Omental fat pad (tissue), 4 donors: ENCODE data around the gene PROSER3. TPM values are rescaled to one million over a fixed set of nuclear protein-coding genes. Genes with fewer than 3 reads are reported as not detected.

ENCODE experiments used
- ATAC-seq: fragments of 150-250 bp; one replicate; pipeline ENCODE4 v1.9.1; 2016; ENCODE audit warnings: mild to moderate bottlenecking, moderate library complexity; ENCODE audit not compliant: low FRiP score
- DNase-seq: peaks from one replicate; pipeline ENCODE4 v3.0.0-alpha.2; 2019; ENCODE audit warnings: low spot score
- total RNA-seq, 4 donors: library from RNA; depleted of rRNA; stranded (reverse); fragments of >200 nt; gene quantifications; one replicate each; pipeline ENCODE4 v1.1.0, GENCODE V29; 2016
- TF ChIP-seq, protein P1 (sequence below), 3 donors: fragments of 450-650 bp; IDR thresholded peaks; one replicate each; pipeline ENCODE4 v1.5.1; 2016 to 2017; ENCODE audit warnings: antibody characterized with exemption in 3 of 3, mild to moderate bottlenecking in 3 of 3, moderate library complexity in 2 of 3

Gene PROSER3
- total RNA-seq, 4 donors from 2014 or later, result 3.7 to 7.5 (median 5.3) TPM

DNA sequence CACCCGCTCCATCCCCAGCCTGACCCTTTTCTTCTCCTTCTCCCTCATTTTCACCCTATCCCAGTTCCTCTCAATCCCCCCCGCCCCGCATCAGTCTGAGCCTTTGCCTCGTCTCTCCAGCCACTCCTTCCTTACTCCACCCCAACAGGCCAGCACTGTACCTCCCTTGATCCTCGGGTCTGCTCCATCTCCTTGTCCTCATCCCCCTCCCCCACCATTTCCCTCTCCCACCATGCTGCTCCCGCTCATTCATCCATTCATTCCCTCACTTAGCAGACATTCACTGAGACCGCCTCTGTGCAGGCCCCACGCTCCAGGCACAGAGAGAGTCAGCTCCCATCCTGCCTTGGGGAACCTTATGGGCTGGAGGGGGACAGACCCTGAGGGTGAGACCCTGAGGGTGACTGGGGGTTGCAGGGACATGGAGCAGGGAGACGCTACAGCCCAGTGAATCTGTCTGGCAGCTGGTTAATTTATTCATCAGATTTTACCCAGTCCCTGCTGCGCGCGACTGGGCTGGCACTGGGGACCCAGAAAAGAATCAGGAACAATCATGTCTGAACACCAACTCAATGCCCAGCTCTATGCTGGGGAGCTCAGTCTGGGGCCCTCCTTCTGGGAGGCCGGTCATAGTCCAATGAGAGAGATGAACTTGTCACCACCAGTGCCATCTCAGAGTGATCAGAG, 18.3 kb downstream of the PROSER3 start:
- no peak for ATAC-seq

DNA sequence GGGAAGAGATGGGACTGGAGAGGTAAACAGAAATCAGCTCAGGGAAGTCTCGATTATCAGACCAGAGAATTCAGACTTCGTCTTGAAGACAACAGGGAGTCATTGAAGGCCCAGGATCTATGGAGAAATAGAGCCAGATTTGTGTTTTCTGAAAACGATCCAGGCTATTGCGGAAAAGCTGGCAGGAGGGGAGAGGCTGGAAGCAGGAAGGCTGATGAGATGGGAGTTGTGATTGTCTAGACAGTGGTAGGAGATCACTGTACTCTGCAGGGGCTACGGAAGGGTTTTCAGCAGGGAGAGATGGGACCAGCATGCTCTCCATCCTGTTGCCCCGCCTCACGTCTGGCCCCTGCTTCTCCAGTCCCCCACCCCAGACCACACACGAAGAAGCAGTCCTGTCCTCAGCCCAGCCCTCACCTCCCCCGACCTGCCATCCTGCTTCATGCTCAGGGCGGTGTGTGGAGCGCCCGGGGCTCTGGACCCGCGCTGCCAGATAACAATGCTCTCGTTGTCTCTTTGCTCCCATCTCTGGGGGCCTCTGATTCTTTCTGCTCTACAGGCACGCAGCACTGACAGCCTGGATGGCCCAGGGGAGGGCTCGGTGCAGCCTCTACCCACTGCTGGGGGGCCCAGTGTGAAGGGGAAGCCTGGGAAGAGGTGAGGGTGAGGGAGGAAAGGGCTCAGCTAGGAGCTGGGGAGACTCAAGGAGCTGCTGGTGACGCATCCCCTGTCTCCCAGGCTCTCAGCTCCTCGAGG, 19.3 kb downstream of the PROSER3 start:
- DNase-seq (no peak), ATAC-seq (no peak)
- TF ChIP-seq, protein P1, sequence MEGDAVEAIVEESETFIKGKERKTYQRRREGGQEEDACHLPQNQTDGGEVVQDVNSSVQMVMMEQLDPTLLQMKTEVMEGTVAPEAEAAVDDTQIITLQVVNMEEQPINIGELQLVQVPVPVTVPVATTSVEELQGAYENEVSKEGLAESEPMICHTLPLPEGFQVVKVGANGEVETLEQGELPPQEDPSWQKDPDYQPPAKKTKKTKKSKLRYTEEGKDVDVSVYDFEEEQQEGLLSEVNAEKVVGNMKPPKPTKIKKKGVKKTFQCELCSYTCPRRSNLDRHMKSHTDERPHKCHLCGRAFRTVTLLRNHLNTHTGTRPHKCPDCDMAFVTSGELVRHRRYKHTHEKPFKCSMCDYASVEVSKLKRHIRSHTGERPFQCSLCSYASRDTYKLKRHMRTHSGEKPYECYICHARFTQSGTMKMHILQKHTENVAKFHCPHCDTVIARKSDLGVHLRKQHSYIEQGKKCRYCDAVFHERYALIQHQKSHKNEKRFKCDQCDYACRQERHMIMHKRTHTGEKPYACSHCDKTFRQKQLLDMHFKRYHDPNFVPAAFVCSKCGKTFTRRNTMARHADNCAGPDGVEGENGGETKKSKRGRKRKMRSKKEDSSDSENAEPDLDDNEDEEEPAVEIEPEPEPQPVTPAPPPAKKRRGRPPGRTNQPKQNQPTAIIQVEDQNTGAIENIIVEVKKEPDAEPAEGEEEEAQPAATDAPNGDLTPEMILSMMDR (IDR thresholded peaks at IDR 0.05), result no peak

More for the DNA sequence above, 18.3 kb downstream of the PROSER3 start:
- no peak for DNase-seq
- TF ChIP-seq, protein P1 (IDR thresholded peaks at IDR 0.05), result no peak

DNA sequence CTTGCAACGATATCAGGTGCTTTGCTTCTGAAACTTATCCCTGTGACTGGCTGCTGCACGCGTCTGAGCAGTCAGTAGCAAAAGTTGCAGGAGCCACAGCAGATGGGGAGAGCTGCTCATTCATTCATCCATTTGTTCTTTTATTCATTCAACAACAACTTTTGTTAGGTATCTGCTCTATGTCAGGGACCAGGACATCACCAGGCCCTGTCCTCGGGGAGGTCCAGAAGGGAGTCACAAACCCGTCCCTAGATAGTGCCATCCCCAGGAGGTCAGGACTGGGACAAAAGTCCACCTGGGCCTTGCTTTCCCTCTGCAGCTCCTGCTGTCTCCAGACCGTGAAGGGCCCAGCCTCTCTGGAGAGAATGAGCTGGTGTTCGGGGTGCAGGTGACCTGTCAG, 20.0 kb downstream of the PROSER3 start:
- TF ChIP-seq, protein P1 (IDR thresholded peaks at IDR 0.05), result no peak
- ATAC-seq, result no peak
- DNase-seq, result no peak

DNA sequence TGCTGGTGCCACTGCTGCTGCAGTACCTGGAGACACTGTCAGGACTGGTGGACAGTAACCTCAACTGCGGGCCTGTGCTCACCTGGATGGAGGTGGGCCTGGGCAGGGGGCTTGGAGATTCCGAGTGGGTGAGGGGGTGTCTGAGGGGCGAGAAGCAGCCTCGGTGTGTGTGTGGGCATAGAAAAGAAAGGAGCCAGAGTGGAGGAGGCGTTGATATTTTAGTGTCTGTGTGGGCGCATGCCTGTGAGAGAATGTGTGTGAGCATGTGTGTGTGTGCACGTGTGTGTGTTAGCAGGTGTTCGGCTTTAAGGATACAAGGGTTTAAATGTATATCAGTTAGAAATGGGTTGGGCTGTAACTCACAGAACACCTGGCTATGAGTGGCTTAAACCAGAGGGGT, 21.1 kb downstream of the PROSER3 start:
- TF ChIP-seq, protein P1 (IDR thresholded peaks at IDR 0.05), result no peak
- ATAC-seq (no peak), DNase-seq (no peak)

DNA sequence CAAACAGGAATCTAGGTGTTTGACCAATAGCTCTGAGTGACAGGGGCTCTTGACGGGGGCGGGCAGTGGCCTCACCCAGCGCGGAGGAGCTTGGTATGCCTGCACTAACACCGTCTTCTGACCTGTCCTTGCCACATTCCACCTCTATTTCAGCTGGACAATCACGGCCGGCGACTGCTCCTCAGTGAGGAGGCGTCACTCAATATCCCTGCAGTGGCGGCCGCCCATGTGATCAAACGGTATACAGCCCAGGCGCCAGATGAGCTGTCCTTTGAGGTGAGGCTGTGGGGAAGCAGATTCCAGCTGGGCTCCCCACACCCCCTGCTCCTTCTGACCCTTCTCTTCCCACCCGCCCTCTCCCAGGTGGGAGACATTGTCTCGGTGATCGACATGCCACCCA, 22.1 kb downstream of the PROSER3 start:
- ATAC-seq (no peak), DNase-seq (no peak)
- TF ChIP-seq, protein P1 (IDR thresholded peaks at IDR 0.05), result no peak

DNA sequence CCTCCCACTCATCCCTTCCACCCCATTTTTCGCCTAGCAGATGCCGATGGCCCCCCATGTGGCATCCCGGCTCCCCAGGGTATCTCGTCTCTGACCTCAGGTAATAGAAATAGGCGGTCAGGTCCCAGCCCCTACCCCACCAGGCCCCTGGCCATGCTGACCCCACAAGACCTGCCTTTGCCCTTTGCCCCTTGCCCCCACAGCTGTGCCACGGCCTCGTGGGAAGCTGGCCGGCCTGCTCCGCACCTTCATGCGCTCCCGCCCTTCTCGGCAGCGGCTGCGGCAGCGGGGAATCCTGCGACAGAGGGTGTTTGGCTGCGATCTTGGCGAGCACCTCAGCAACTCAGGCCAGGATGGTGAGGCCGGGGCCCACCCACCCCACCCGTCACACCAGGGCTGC, 22.7 kb downstream of the PROSER3 start:
- ATAC-seq, result no peak
- TF ChIP-seq, protein P1 (IDR thresholded peaks at IDR 0.05), result no peak
- no peak for DNase-seq

DNA sequence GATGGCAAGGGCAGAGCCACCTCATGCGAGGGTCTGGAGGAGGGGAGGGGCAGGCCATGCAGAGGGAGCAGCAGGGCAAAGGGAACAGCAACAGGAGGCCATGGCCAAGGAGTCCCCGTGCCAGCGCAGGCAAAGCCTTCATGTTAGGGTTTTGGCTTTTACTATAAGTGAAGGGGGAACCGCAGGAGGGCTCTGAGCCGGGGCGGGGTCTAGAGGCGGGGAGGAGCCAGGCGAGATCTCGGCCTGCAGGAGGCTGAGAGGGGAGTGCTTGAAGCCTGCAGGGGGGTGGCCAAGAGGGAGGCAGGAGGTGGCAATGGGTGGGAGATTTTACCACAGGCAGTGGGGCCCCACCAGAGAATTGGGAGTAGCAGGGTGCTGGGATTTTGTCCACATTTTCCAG, 23.7 kb downstream of the PROSER3 start:
- TF ChIP-seq, protein P1 (IDR thresholded peaks at IDR 0.05), result no peak
- ATAC-seq (no peak), DNase-seq (no peak)
